GM12864 (cell line): ENCODE data around the gene MAP3K3.
A peak's percentile ranks its signal among the peaks of the same experiment; 100 is the strongest.

ENCODE experiments used
- DNase-seq: peaks from one replicate; pipeline ENCODE4 v3.0.0-alpha.2; 2011; ENCODE audit warnings: low read depth
- H3K4me3 ChIP-seq: 2 replicates; pipeline ENCODE4 v1.5.1; 2011; ENCODE audit warnings: mild to moderate bottlenecking, low read depth, low read length, control low read depth
- CTCF ChIP-seq: IDR thresholded peaks from 2 replicates; pipeline ENCODE4 v1.5.1; 2011; ENCODE audit warnings: low read depth, mild to moderate bottlenecking, moderate library complexity, low read length, control low read depth, inconsistent platforms; ENCODE audit errors: missing control alignments

MAP3K3 gene

GRCh38 chr17:63641692-63642448 is 19.7 kb downstream of the MAP3K3 start:
- H3K4me3 ChIP-seq: no peak overlapping the region
- no peak for DNase-seq
- no peak for TF ChIP-seq CTCF

- no peak overlapping the region for H3K4me3 ChIP-seq
- TF ChIP-seq CTCF: no peak
- no peak for DNase-seq
Observed at GRCh38 chr17:63644846-63645245, 22.6 kb downstream of the MAP3K3 start.

GRCh38 chr17:63645775-63646487 is 23.7 kb downstream of the MAP3K3 start:
- no peak for DNase-seq
- H3K4me3 ChIP-seq: no peak overlapping the region
- no peak for TF ChIP-seq CTCF

GRCh38 chr17:63646488-63646806 is 24.2 kb downstream of the MAP3K3 start:
- no peak overlapping the region for H3K4me3 ChIP-seq
- peak; percentile 44 for DNase-seq
- TF ChIP-seq CTCF: no peak

- TF ChIP-seq CTCF: no peak
- no peak for DNase-seq
- H3K4me3 ChIP-seq: no peak overlapping the region
Observed at GRCh38 chr17:63647065-63647725, 25.0 kb downstream of the MAP3K3 start.

- no peak for TF ChIP-seq CTCF
- DNase-seq: no peak
- no peak overlapping the region for H3K4me3 ChIP-seq
Observed at GRCh38 chr17:63647936-63648335, 25.7 kb downstream of the MAP3K3 start.
